ENCODE data around the gene EXD3.

DNA sequence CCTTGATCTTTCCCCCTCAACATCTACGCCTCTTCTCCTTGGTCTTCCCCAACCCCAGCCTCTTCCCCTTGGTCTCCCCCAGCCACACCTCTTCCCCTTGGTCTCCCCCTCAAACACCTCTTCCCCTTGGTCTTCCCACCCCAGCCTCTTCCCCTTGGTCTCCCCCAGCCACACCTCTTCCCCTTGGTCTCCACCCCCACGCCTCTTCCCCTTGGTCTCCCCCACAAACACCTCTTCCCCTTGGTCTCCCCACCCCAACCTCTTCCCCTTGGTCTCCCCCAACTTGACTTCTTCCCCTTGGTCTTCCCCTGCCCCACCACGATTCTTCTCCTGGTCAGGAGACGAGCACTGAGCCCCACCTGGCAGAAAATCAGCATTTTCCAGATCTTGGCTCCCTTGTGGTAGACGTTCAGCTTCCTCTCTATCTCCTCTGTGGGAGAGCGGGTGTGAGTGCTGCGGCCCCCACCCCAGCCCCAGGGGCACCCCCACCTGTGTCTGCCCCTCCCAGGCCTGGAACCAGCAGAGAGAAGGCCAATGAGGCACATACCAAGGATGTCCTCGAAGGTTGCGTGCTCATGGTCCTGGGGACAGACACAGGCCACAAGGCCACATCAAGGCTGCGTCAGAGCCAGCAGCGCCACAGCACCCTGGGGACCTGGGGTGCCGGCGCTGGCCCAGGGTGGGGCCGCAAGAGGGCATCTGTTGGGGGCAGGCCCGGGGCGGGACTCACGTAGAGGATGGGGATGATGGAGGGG lies 29.2 kb upstream of the EXD3 start:
- TF ChIP-seq EZH2 (optimal IDR thresholded peaks at IDR 0.05; ENCODE audit: low read depth, low read length) (no peak), EZH2phosphoT487 (IDR thresholded peaks at IDR 0.05; ENCODE audit: low read length) (no peak)
- TF ChIP-seq, protein P1, sequence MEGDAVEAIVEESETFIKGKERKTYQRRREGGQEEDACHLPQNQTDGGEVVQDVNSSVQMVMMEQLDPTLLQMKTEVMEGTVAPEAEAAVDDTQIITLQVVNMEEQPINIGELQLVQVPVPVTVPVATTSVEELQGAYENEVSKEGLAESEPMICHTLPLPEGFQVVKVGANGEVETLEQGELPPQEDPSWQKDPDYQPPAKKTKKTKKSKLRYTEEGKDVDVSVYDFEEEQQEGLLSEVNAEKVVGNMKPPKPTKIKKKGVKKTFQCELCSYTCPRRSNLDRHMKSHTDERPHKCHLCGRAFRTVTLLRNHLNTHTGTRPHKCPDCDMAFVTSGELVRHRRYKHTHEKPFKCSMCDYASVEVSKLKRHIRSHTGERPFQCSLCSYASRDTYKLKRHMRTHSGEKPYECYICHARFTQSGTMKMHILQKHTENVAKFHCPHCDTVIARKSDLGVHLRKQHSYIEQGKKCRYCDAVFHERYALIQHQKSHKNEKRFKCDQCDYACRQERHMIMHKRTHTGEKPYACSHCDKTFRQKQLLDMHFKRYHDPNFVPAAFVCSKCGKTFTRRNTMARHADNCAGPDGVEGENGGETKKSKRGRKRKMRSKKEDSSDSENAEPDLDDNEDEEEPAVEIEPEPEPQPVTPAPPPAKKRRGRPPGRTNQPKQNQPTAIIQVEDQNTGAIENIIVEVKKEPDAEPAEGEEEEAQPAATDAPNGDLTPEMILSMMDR (IDR thresholded peaks at IDR 0.05; ENCODE audit: low read length), result no peak
